Measurements from ENCODE around the gene KRT17.

GRCh38 chr17:41660221-41660711 lies 35.9 kb upstream of the KRT17 start:
- TF ChIP-seq CTCF (IDR thresholded peaks at IDR 0.05; ENCODE audit: poor library complexity) (no peak), EZH2phosphoT487 (IDR thresholded peaks at IDR 0.05; ENCODE audit: low read depth, severe bottlenecking, unreplicated experiment) (no peak), EZH2 (IDR thresholded peaks at IDR 0.05; ENCODE audit: borderline replicate concordance) (no peak)

All from hepatocyte (in vitro differentiated cells).